Measurements from ENCODE around the gene SPR.
A peak's percentile ranks its signal among the peaks of the same experiment; 100 is the strongest.
"Not testable (repeated sequence)": the region's sequence is repeated elsewhere in the genome, so short reads cannot be mapped to it uniquely, and the experiment has no call there.

SPR gene

GRCh38 chr2:72895154-72895553 is 7.9 kb downstream of the SPR start:
- Mint-ChIP-seq H3K4me1 (no peaks in the 10 kb centered on the region), H3K36me3 (no peaks in the 10 kb centered on the region), H3K27ac (no peak overlapping the region), H3K27me3 (peaks cover 77% of the 10 kb centered on the region), H3K4me3 (no peak overlapping the region), H3K9me3 (no peaks in the 10 kb centered on the region)
- CTCF ChIA-PET = interaction anchor here (0.6 to 7.7 kb wide), 12 partner anchors 9 to 297 kb away, joined by 3 to 155 read pairs (median 3); no protein-coding TSS in a partner anchor
- no peak for DNase-seq

GRCh38 chr2:72895759-72896281 is 8.6 kb downstream of the SPR start:
- Mint-ChIP-seq H3K9me3 (no peaks in the 10 kb centered on the region), H3K4me3 (no peak overlapping the region), H3K4me1 (no peaks in the 10 kb centered on the region), H3K36me3 (no peaks in the 10 kb centered on the region), H3K27me3 (peaks cover 77% of the 10 kb centered on the region), H3K27ac (no peak overlapping the region)
- DNase-seq = no peak
- CTCF ChIA-PET = interaction anchor here (0.6 to 7.7 kb wide), 11 partner anchors 10 to 280 kb away, joined by 3 to 155 read pairs (median 3); no protein-coding TSS in a partner anchor

GRCh38 chr2:72896446-72896845 is 9.2 kb downstream of the SPR start:
- no peaks in the 10 kb centered on the region for H3K4me1 Mint-ChIP-seq
- DNase-seq = no peak
- no peak overlapping the region for H3K27ac Mint-ChIP-seq

GRCh38 chr2:72897785-72898584 is 10.8 kb downstream of the SPR start:
- Mint-ChIP-seq H3K27ac (no peak overlapping the region), H3K36me3 (no peaks in the 10 kb centered on the region), H3K4me3 (no peak overlapping the region), H3K9me3 (no peaks in the 10 kb centered on the region), H3K4me1 (no peaks in the 10 kb centered on the region), H3K27me3 (peaks cover 79% of the 10 kb centered on the region)
- DNase-seq = no peak
- CTCF ChIA-PET = interaction anchor here (1.0 to 1.3 kb wide), 3 partner anchors 11 to 280 kb away, joined by 3 to 4 read pairs (median 4); partner anchors contain the start of gene SPR

More at GRCh38 chr2:72896446-72896845, 9.2 kb downstream of the SPR start:
- Mint-ChIP-seq H3K27me3 (peaks cover 77% of the 10 kb centered on the region), H3K36me3 (no peaks in the 10 kb centered on the region), H3K4me3 (no peak overlapping the region), H3K9me3 (no peaks in the 10 kb centered on the region)
- CTCF ChIA-PET = interaction anchor here (2.0 to 7.7 kb wide), 3 partner anchors 73 to 95 kb away, joined by 4 to 155 read pairs (median 29); no protein-coding TSS in a partner anchor

- Mint-ChIP-seq H3K27ac (no peak overlapping the region), H3K36me3 (no peaks in the 10 kb centered on the region), H3K27me3 (peaks cover 79% of the 10 kb centered on the region), H3K4me1 (no peaks in the 10 kb centered on the region), H3K4me3 (no peak overlapping the region), H3K9me3 (no peaks in the 10 kb centered on the region)
- no peak for DNase-seq
- CTCF ChIA-PET = interaction anchor here (1.1 to 1.3 kb wide), 2 partner anchors 75 to 279 kb away, joined by 3 to 4 read pairs; no protein-coding TSS in a partner anchor
These were observed 11.3 kb downstream of the SPR start for GRCh38 chr2:72898585-72898906.

GRCh38 chr2:72900191-72900825 is 13.1 kb downstream of the SPR start:
- H3K9me3 Mint-ChIP-seq = no peaks in the 10 kb centered on the region

GRCh38 chr2:72901426-72901825 is 14.2 kb downstream of the SPR start:
- Mint-ChIP-seq H3K27ac (no peak overlapping the region), H3K4me3 (no peak overlapping the region), H3K9me3 (no peaks in the 10 kb centered on the region), H3K27me3 (peaks cover 63% of the 10 kb centered on the region), H3K4me1 (no peaks in the 10 kb centered on the region), H3K36me3 (no peaks in the 10 kb centered on the region)
- no peak for DNase-seq
- CTCF ChIA-PET = interaction anchor here (1.0 to 1.1 kb wide), 2 partner anchors 9 to 73 kb away, joined by 3 to 4 read pairs; no protein-coding TSS in a partner anchor

More at GRCh38 chr2:72900191-72900825, 13.1 kb downstream of the SPR start:
- peaks cover 67% of the 10 kb centered on the region for H3K27me3 Mint-ChIP-seq
- CTCF ChIA-PET = no interaction called here
- no peak overlapping the region for H3K4me3 Mint-ChIP-seq
- no peak for DNase-seq
- H3K4me1 Mint-ChIP-seq = no peaks in the 10 kb centered on the region
- H3K36me3 Mint-ChIP-seq = no peaks in the 10 kb centered on the region
- no peak overlapping the region for H3K27ac Mint-ChIP-seq

GRCh38 chr2:72907369-72907768 is 20.2 kb downstream of the SPR start:
- H3K36me3 Mint-ChIP-seq, H3K9me3 Mint-ChIP-seq, H3K4me1 Mint-ChIP-seq, H3K4me3 Mint-ChIP-seq, DNase-seq, H3K27ac Mint-ChIP-seq, CTCF ChIA-PET: not testable (repeated sequence)
- peaks cover 75% of the 10 kb centered on the region for H3K27me3 Mint-ChIP-seq

- peaks cover 80% of the 10 kb centered on the region for H3K27me3 Mint-ChIP-seq
- no peak for DNase-seq
- H3K27ac Mint-ChIP-seq = no peak overlapping the region
- no peaks in the 10 kb centered on the region for H3K4me1 Mint-ChIP-seq
- CTCF ChIA-PET = no interaction called here
- H3K9me3 Mint-ChIP-seq = no peaks in the 10 kb centered on the region
- no peaks in the 10 kb centered on the region for H3K36me3 Mint-ChIP-seq
- H3K4me3 Mint-ChIP-seq = no peak overlapping the region
These were observed 21.5 kb downstream of the SPR start for GRCh38 chr2:72908741-72909140.

- no peaks in the 10 kb centered on the region for H3K9me3 Mint-ChIP-seq
- DNase-seq = peak; percentile 8
- H3K36me3 Mint-ChIP-seq = no peaks in the 10 kb centered on the region
- H3K27ac Mint-ChIP-seq = no peak overlapping the region
- CTCF ChIA-PET = interaction anchor here (1.2 kb wide), 1 partner anchor 63 kb away, joined by 3 read pairs; no protein-coding TSS in a partner anchor
- peaks cover 94% of the 10 kb centered on the region for H3K27me3 Mint-ChIP-seq
- H3K4me1 Mint-ChIP-seq = peaks cover 8% of the 10 kb centered on the region
- no peak overlapping the region for H3K4me3 Mint-ChIP-seq
These were observed 24.0 kb downstream of the SPR start for GRCh38 chr2:72911256-72911655.

GRCh38 chr2:72913486-72914205 is 26.4 kb downstream of the SPR start:
- no peak overlapping the region for H3K27ac Mint-ChIP-seq
- H3K4me1 Mint-ChIP-seq = peaks cover 18% of the 10 kb centered on the region
- no peaks in the 10 kb centered on the region for H3K9me3 Mint-ChIP-seq
- CTCF ChIA-PET = interaction anchor here (1.3 kb wide), 1 partner anchor 19 kb away, joined by 5 read pairs; no protein-coding TSS in a partner anchor
- H3K36me3 Mint-ChIP-seq = no peaks in the 10 kb centered on the region
- H3K27me3 Mint-ChIP-seq = peaks cover 95% of the 10 kb centered on the region
- DNase-seq = no peak
- H3K4me3 Mint-ChIP-seq = no peak overlapping the region

- peak; percentile 6 for DNase-seq
- CTCF ChIA-PET = interaction anchor here (1.7 kb wide), 1 partner anchor 12 kb away, joined by 8 read pairs; no protein-coding TSS in a partner anchor
- no peak overlapping the region for H3K4me3 Mint-ChIP-seq
- peaks cover 95% of the 10 kb centered on the region for H3K27me3 Mint-ChIP-seq
- no peak overlapping the region for H3K27ac Mint-ChIP-seq
- peaks cover 19% of the 10 kb centered on the region for H3K4me1 Mint-ChIP-seq
- no peaks in the 10 kb centered on the region for H3K36me3 Mint-ChIP-seq
- H3K9me3 Mint-ChIP-seq = no peaks in the 10 kb centered on the region
These were observed 27.0 kb downstream of the SPR start for GRCh38 chr2:72914206-72914559.

GRCh38 chr2:72914589-72915319 is 27.5 kb downstream of the SPR start:
- no peak overlapping the region for H3K27ac Mint-ChIP-seq
- CTCF ChIA-PET = interaction anchor here (1.7 kb wide), 1 partner anchor 11 kb away, joined by 8 read pairs; no protein-coding TSS in a partner anchor
- no peaks in the 10 kb centered on the region for H3K9me3 Mint-ChIP-seq
- DNase-seq = peak; percentile 14
- peaks cover 95% of the 10 kb centered on the region for H3K27me3 Mint-ChIP-seq
- H3K36me3 Mint-ChIP-seq = no peaks in the 10 kb centered on the region
- H3K4me1 Mint-ChIP-seq = peaks cover 23% of the 10 kb centered on the region
- no peak overlapping the region for H3K4me3 Mint-ChIP-seq
